ENCODE data around the gene OPTC.

OPTC gene

GRCh38 chr1:203480084-203480483 lies 13.9 kb upstream of the OPTC start:
- DNase-seq (ENCODE audit: insufficient read length) (no peak), FAIRE-seq (no peak)
- TF ChIP-seq POLR2AphosphoS5 (IDR thresholded peaks at IDR 0.05; ENCODE audit: low read depth, low read length) (no peak), POLR2A (IDR thresholded peaks at IDR 0.05; ENCODE audit: low read depth, low read length) (no peak), TAF1 (IDR thresholded peaks at IDR 0.05; ENCODE audit: borderline replicate concordance, low read depth, low read length) (no peak)

GRCh38 chr1:203480525-203481084 lies 13.3 kb upstream of the OPTC start:
- DNase-seq (ENCODE audit: insufficient read length) (no peak), FAIRE-seq (no peak)
- TF ChIP-seq POLR2A (IDR thresholded peaks at IDR 0.05; ENCODE audit: low read depth, low read length) (no peak), TAF1 (IDR thresholded peaks at IDR 0.05; ENCODE audit: borderline replicate concordance, low read depth, low read length) (no peak), POLR2AphosphoS5 (IDR thresholded peaks at IDR 0.05; ENCODE audit: low read depth, low read length) (no peak)

GRCh38 chr1:203481196-203481595 lies 12.8 kb upstream of the OPTC start:
- no peak for DNase-seq (ENCODE audit: insufficient read length)
- FAIRE-seq = no peak
- TF ChIP-seq POLR2A (IDR thresholded peaks at IDR 0.05; ENCODE audit: low read depth, low read length) (no peak), TAF1 (IDR thresholded peaks at IDR 0.05; ENCODE audit: borderline replicate concordance, low read depth, low read length) (no peak), POLR2AphosphoS5 (IDR thresholded peaks at IDR 0.05; ENCODE audit: low read depth, low read length) (no peak)

GRCh38 chr1:203486618-203487370 lies 7.2 kb upstream of the OPTC start:
- DNase-seq (ENCODE audit: insufficient read length) = no peak
- FAIRE-seq = no peak
- TF ChIP-seq TAF1 (IDR thresholded peaks at IDR 0.05; ENCODE audit: borderline replicate concordance, low read depth, low read length) (no peak), POLR2AphosphoS5 (IDR thresholded peaks at IDR 0.05; ENCODE audit: low read depth, low read length) (no peak), POLR2A (IDR thresholded peaks at IDR 0.05; ENCODE audit: low read depth, low read length) (no peak)

- DNase-seq (ENCODE audit: insufficient read length) (no peak), FAIRE-seq (no peak)
- TF ChIP-seq TAF1 (IDR thresholded peaks at IDR 0.05; ENCODE audit: borderline replicate concordance, low read depth, low read length) (no peak), POLR2A (IDR thresholded peaks at IDR 0.05; ENCODE audit: low read depth, low read length) (no peak), POLR2AphosphoS5 (IDR thresholded peaks at IDR 0.05; ENCODE audit: low read depth, low read length) (no peak)
Observed at GRCh38 chr1:203488539-203488938, 5.4 kb upstream of the OPTC start.

GRCh38 chr1:203490607-203491006 lies 3.3 kb upstream of the OPTC start:
- no peak for FAIRE-seq

GRCh38 chr1:203491664-203492063 lies 2.3 kb upstream of the OPTC start:
- FAIRE-seq = no peak
- TF ChIP-seq POLR2A (IDR thresholded peaks at IDR 0.05; ENCODE audit: low read depth, low read length) = no peak
- DNase-seq (ENCODE audit: insufficient read length) = no peak

More at GRCh38 chr1:203490607-203491006, 3.3 kb upstream of the OPTC start:
- TF ChIP-seq POLR2AphosphoS5 (IDR thresholded peaks at IDR 0.05; ENCODE audit: low read depth, low read length) = no peak
- TF ChIP-seq POLR2A (IDR thresholded peaks at IDR 0.05; ENCODE audit: low read depth, low read length) = no peak
- no peak for TF ChIP-seq TAF1 (IDR thresholded peaks at IDR 0.05; ENCODE audit: borderline replicate concordance, low read depth, low read length)
- DNase-seq (ENCODE audit: insufficient read length) = no peak

GRCh38 chr1:203492082-203492747 lies 1.7 kb upstream of the OPTC start:
- no peak for TF ChIP-seq TAF1 (IDR thresholded peaks at IDR 0.05; ENCODE audit: borderline replicate concordance, low read depth, low read length)
- no peak for TF ChIP-seq POLR2AphosphoS5 (IDR thresholded peaks at IDR 0.05; ENCODE audit: low read depth, low read length)
- no peak for TF ChIP-seq POLR2A (IDR thresholded peaks at IDR 0.05; ENCODE audit: low read depth, low read length)
- FAIRE-seq = no peak
- DNase-seq (ENCODE audit: insufficient read length) = no peak

- TF ChIP-seq POLR2A (IDR thresholded peaks at IDR 0.05; ENCODE audit: low read depth, low read length) = no peak
- TF ChIP-seq POLR2AphosphoS5 (IDR thresholded peaks at IDR 0.05; ENCODE audit: low read depth, low read length) = no peak
- DNase-seq (ENCODE audit: insufficient read length) = no peak
- FAIRE-seq = no peak
Observed at GRCh38 chr1:203492748-203493130, 1.2 kb upstream of the OPTC start.

GRCh38 chr1:203495845-203496244 lies 1.9 kb downstream of the OPTC start:
- FAIRE-seq (no peak), DNase-seq (ENCODE audit: insufficient read length) (no peak)
- no peak for TF ChIP-seq POLR2AphosphoS5 (IDR thresholded peaks at IDR 0.05; ENCODE audit: low read depth, low read length)
- TF ChIP-seq POLR2A (IDR thresholded peaks at IDR 0.05; ENCODE audit: low read depth, low read length) = no peak
- no peak for TF ChIP-seq TAF1 (IDR thresholded peaks at IDR 0.05; ENCODE audit: borderline replicate concordance, low read depth, low read length)

GRCh38 chr1:203497269-203497777 lies 3.4 kb downstream of the OPTC start:
- TF ChIP-seq TAF1 (IDR thresholded peaks at IDR 0.05; ENCODE audit: borderline replicate concordance, low read depth, low read length) (no peak), POLR2AphosphoS5 (IDR thresholded peaks at IDR 0.05; ENCODE audit: low read depth, low read length) (no peak), POLR2A (IDR thresholded peaks at IDR 0.05; ENCODE audit: low read depth, low read length) (no peak)
- FAIRE-seq (no peak), DNase-seq (ENCODE audit: insufficient read length) (no peak)
